Choroid plexus epithelial cell (primary cell): ENCODE measurements around the gene TRABD2B.

ENCODE experiments used
- DNase-seq: peaks from one replicate; pipeline ENCODE4 v3.0.0-alpha.2; 2010; ENCODE audit warnings: low read depth
- H3K4me3 ChIP-seq: 2 replicates; pipeline ENCODE4 v1.5.1; 2011; ENCODE audit warnings: low read depth, mild to moderate bottlenecking, control low read depth, low read length, moderate library complexity
- TF ChIP-seq, protein P1 (sequence below): conservative IDR thresholded peaks from 2 replicates; pipeline ENCODE4 v1.5.1; 2011; ENCODE audit warnings: low read depth, mild to moderate bottlenecking, control low read depth, inconsistent platforms, low read length, moderate library complexity

The TRABD2B gene

DNA sequence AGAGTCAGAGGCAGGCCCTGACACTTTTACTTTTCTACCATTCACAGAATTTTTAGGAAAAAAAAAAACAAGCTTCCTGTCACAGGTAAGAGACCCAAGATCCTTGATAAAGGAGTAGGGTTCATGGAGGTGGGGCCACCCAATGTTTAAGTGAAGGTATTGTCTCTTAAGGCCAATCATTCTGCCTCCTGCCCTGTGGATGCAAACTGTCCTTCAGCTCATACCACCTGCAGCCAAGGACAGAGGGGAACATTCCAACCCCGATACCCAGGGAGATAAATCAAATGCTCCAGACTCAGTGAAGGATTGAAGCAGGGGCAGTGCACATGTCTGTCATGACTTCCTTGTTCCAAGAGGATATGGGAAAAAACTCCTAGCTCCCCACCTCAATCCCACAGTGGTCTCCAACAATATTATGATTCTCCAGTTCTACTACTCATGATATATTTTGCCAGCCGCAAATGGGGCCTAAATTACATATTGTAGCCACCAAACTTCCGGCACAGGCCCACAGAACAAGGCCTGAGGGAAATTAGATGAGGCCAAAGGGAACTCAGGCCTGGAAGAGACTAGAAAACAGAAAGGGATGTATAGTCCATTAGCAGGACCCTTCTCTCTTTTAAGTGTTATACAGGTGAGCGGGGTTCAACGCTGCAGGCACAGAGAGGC, 59.5 kb downstream of the TRABD2B start:
- DNase-seq, result no peak
- TF ChIP-seq, protein P1, sequence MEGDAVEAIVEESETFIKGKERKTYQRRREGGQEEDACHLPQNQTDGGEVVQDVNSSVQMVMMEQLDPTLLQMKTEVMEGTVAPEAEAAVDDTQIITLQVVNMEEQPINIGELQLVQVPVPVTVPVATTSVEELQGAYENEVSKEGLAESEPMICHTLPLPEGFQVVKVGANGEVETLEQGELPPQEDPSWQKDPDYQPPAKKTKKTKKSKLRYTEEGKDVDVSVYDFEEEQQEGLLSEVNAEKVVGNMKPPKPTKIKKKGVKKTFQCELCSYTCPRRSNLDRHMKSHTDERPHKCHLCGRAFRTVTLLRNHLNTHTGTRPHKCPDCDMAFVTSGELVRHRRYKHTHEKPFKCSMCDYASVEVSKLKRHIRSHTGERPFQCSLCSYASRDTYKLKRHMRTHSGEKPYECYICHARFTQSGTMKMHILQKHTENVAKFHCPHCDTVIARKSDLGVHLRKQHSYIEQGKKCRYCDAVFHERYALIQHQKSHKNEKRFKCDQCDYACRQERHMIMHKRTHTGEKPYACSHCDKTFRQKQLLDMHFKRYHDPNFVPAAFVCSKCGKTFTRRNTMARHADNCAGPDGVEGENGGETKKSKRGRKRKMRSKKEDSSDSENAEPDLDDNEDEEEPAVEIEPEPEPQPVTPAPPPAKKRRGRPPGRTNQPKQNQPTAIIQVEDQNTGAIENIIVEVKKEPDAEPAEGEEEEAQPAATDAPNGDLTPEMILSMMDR, result no peak
- H3K4me3 ChIP-seq, result no peak overlapping the region

DNA sequence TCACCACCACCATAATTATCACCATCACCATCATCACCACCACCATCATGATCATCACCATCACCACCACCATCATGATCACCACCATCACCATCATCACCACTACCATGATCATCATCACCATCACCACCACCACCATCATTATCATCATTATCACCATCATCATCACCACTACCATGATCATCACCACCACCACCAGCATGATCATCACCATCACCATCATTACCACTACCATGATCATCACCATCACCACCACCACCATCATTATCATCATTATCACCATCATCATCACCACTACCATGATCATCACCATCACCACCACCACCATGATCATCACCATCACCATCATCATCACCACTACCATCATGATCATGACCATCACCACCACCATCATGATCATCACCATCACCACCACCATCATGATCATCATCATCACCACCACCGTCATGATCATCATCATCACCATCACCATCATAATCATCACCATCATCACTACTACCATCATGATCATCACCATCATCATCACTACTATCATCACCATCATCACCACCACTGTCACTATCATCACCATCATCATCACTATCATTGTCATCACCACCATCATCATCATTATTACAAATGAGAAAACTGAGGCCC, 60.2 kb downstream of the TRABD2B start:
- H3K4me3 ChIP-seq, result no peak overlapping the region
- no peak for DNase-seq
- TF ChIP-seq, protein P1, result no peak

DNA sequence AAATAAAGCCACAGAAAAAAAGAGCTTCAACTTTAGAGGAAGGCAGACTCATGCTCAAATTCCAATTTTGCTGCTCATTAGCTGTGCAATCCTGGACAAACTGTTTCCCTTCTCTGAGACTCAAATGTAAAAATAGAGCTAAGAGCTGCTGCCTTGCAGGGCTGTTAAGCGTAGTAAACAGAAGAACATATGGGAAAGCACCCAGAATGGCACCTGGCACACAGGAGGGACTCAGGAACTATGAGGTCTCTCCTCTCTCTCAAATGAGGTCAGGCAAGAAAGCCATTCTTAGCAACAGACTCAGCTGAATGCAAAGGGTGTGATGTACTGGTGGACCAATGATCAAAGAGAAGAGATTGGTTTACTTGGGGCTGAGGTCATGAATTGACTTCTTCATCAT, 61.3 kb downstream of the TRABD2B start:
- no peak overlapping the region for H3K4me3 ChIP-seq
- no peak for DNase-seq
- TF ChIP-seq, protein P1, result no peak

GRCh38 chr1:47935163-47935562, 62.0 kb downstream of the TRABD2B start:
- no peak for DNase-seq
- H3K4me3 ChIP-seq, result no peak overlapping the region
- TF ChIP-seq, protein P1, result no peak

GRCh38 chr1:47934243-47934805, 62.9 kb downstream of the TRABD2B start:
- peak; percentile 64 for DNase-seq
- TF ChIP-seq, protein P1, result no peak
- H3K4me3 ChIP-seq, result no peak overlapping the region

DNA sequence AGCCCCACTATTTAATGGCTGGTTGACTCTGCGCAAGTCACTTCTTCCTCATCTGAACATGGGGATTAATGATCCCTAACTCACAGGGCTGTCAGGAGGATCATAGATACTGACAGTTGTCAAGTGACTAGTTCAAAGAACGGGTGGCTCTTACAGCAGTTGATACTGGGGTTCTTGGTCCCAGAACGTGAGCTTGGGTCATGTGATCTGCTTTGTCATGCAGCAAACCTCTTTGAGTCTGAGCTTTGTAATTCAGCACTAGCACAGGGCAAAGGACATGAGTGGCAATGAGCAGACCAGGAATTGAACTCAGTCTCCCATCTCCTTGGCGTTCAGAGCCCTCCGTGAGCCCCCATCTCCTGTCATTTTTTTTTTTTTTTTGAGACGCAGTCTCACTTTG, 64.4 kb downstream of the TRABD2B start:
- TF ChIP-seq, protein P1, result no peak
- no peak overlapping the region for H3K4me3 ChIP-seq
- no peak for DNase-seq

DNA sequence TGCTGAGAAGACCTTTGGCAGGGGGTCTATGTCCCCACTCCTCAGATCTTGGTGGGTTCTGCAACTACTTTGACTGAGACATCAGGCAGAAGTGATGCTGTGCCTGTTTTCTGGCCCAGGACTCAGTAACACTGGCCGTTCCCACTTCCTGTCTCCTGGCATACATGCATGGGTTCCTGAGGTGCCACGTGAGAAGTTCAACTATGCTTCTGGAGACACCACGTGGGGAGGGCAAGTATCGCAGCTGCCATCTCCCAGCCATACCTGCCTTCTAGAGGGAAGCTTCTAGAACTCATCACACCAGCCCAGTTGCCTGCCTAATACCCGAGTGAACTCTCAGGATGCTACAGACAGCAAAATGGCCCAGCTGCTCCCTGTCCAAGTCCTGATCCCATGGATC, 65.8 kb downstream of the TRABD2B start:
- no peak overlapping the region for H3K4me3 ChIP-seq
- TF ChIP-seq, protein P1, result peak; percentile 36
- peak; percentile 18 for DNase-seq
